T-cell (primary cell): ENCODE results near the gene OR13C8. TPM values are rescaled to one million over a fixed set of nuclear protein-coding genes. Genes with fewer than 3 reads are reported as not detected.
"Not testable (repeated sequence)": the region's sequence is repeated elsewhere in the genome, so short reads cannot be mapped to it uniquely, and the experiment has no call there.

Experiments used
- ATAC-seq, 4 experiments: fragments of 200-7000 bp in 3 of 4; fragments of 150-1000 bp in 1 of 4; cut with Tn5 transposase; replicated peaks in 1 of 4; 1 replicate in 3 of 4; 2 replicates in 1 of 4; pipeline ENCODE4 v1.10.0; 2021; ENCODE audit warnings: moderate library complexity in 3 of 4, mild to moderate bottlenecking in 2 of 4, moderate number of reproducible peaks in 1 of 4
- CTCF ChIA-PET, 2 donors: fragments of 300-600 bp; sonication (Branson Sonifier 250); formaldehyde crosslinking; loops; one replicate each; lab custom pipeline; 2022; ENCODE audit warnings: antibody characterized with exemption in 2 of 2; lab: Charles Lee
- POLR2A ChIA-PET, 2 donors: fragments of 300-600 bp; sonication (Branson Sonifier 250); formaldehyde crosslinking; loops; one replicate each; lab custom pipeline; 2022; ENCODE audit warnings: antibody characterized with exemption in 2 of 2; lab: Charles Lee
- DNase-seq, 35 experiments: peaks; one replicate each; pipeline versions ENCODE4 v3.0.0 to v3.0.0-alpha.2; 2013 to 2023
- H3K27ac ChIP-seq: one replicate; pipeline ENCODE4 v1.5.1; 2013; ENCODE audit warnings: low read length
- H3K27me3 ChIP-seq, 2 experiments: replicated peaks in 1 of 2; 1 replicate in 1 of 2; 2 replicates in 1 of 2; pipeline versions ENCODE4 v1.6.1 to v1.7.0; 2013; ENCODE audit warnings: low read length in 1 of 2, mixed read lengths in 1 of 2; ENCODE audit not compliant: control insufficient read depth in 2 of 2, insufficient read depth in 2 of 2; ENCODE audit errors: extremely low read depth in 1 of 2
- H3K36me3 ChIP-seq, 2 donors: 1 replicate in 1 of 2; 2 replicates in 1 of 2; pipeline versions ENCODE4 v1.6.1 to v1.7.0; 2013; ENCODE audit warnings: low read length in 1 of 2; ENCODE audit not compliant: control insufficient read depth in 2 of 2, insufficient read depth in 1 of 2; ENCODE audit errors: extremely low read depth in 1 of 2
- H3K4me1 ChIP-seq, 2 experiments: 1 replicate in 1 of 2; 2 replicates in 1 of 2; pipeline versions ENCODE4 v1.6.1 to v1.7.0; 2013; ENCODE audit warnings: low read length in 2 of 2, mixed read lengths in 1 of 2; ENCODE audit not compliant: insufficient read depth in 2 of 2, control insufficient read depth in 1 of 2; ENCODE audit errors: extremely low read depth in 1 of 2
- H3K4me3 ChIP-seq, 2 donors: 1 replicate in 1 of 2; 2 replicates in 1 of 2; pipeline versions ENCODE4 v1.5.1 to v1.7.0; 2013; ENCODE audit warnings: mild to moderate bottlenecking in 2 of 2, low read length in 1 of 2, moderate library complexity in 1 of 2; ENCODE audit not compliant: control insufficient read depth in 1 of 2; ENCODE audit errors: extremely low read depth in 1 of 2
- H3K9me3 ChIP-seq: 2 replicates; pipeline ENCODE4 v1.7.0; 2013
- H3K27ac Mint-ChIP-seq, 2 donors: one replicate each; pipeline ENCODE4 v1.8.0; 2020 to 2021; ENCODE audit warnings: mild to moderate bottlenecking in 2 of 2, mixed read lengths in 2 of 2
- H3K27me3 Mint-ChIP-seq, 2 donors: one replicate each; pipeline ENCODE4 v1.8.0; 2021 to 2022; ENCODE audit warnings: mixed read lengths in 2 of 2
- H3K36me3 Mint-ChIP-seq: one replicate; pipeline ENCODE4 v1.8.0; 2021; ENCODE audit warnings: mixed read lengths
- H3K4me1 Mint-ChIP-seq, 3 donors: one replicate each; pipeline ENCODE4 v1.8.0; 2020 to 2022; ENCODE audit warnings: mixed read lengths in 3 of 3, mild to moderate bottlenecking in 1 of 3
- H3K4me3 Mint-ChIP-seq, 3 donors: one replicate each; pipeline ENCODE4 v1.8.0; 2020 to 2022; ENCODE audit warnings: mild to moderate bottlenecking in 3 of 3, mixed read lengths in 3 of 3, moderate library complexity in 3 of 3
- H3K9me3 Mint-ChIP-seq, 3 donors: one replicate each; pipeline ENCODE4 v1.8.0; 2020 to 2022; ENCODE audit warnings: mixed read lengths in 3 of 3
- WGBS: methylation state at CpG from one replicate; pipeline ENCODE4 v1.1.5; 2013; ENCODE audit warnings: missing lambda C conversion rate; ENCODE audit not compliant: insufficient coverage; 5-methylcytosine and 5-hydroxymethylcytosine counted together
- total RNA-seq, 35 experiments: library from RNA in 6 of 35; stranded (reverse) in 6 of 35; fragments of 120-200 nt in 1 of 35; gene quantifications; one replicate each; pipeline versions ENCODE4 v1.2.1 to v1.2.4 and lab custom pipeline; 2013 to 2026

Gene OR13C8
- total RNA-seq, 5 donors from 2014 or later (not counting 1 experiment from before 2014, with no cell fraction given): not detected

DNA sequence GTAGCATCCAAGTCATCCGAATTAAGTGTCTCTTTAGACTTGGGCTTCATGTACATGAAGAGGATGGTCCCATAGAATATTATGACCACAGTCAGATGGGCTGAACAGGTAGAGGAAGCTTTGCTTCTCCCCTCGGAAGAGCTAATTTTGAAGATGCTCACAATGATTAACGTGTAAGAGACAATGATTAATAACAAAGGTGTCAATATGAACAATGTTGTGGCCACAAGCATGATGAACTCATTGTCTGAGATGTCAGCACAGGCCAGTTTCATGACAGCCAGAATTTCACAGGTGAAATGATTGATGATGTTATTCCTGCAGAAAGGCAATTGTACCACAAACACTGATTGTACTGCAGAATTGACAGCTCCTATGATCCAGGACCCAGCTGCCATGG is 35.8 kb downstream of the OR13C8 start:
- H3K27me3 ChIP-seq: peaks cover 0 to 3% of the 10 kb centered on the region in 2 experiments
- ChIA-PET CTCF (no interaction called here), POLR2A (no interaction called here)
- 56% methylated on average over 2 of the region's 3 CpGs for WGBS
- no peak overlapping the region for H3K27ac ChIP-seq
- H3K27me3 Mint-ChIP-seq: peaks cover 0 to 3% of the 10 kb centered on the region in 2 donors
- no peak overlapping the region for H3K27ac Mint-ChIP-seq
- no peak overlapping the region for H3K4me3 Mint-ChIP-seq
- H3K4me3 ChIP-seq: no peak overlapping the region
- H3K4me1 Mint-ChIP-seq: no peaks in the 10 kb centered on the region
- no peaks in the 10 kb centered on the region for H3K9me3 ChIP-seq
- H3K36me3 ChIP-seq: no peaks in the 10 kb centered on the region
- ATAC-seq (no peak), DNase-seq (no peak)
- H3K36me3 Mint-ChIP-seq: no peaks in the 10 kb centered on the region
- no peaks in the 10 kb centered on the region for H3K4me1 ChIP-seq
- no peaks in the 10 kb centered on the region for H3K9me3 Mint-ChIP-seq

DNA sequence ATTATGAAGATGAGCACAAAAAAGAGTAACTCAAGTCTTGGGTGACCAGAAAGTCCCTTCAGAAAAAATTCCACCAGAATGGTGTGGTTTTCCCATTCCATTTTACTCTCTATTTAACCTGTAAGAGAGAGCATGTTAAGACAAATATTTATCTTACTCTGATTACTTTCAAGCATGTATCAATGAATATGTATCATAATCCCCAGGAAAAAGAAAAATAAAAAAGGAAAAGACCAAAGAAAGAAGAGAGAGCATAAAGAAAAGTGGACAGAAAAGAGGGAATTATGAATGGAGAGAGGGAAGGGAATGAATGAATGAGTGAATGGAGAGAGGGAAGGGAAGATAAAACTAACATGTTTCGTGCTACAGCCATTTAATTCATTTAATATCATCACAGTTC is 36.6 kb downstream of the OR13C8 start, which contains the start of gene OR13C2:
TSS of gene OR13C2 (minus strand) at position 101 of the 400 bp plus-strand sequence. CDS start at position 101, 0 bp downstream.
- ATAC-seq, POLR2A ChIA-PET, DNase-seq, H3K27ac ChIP-seq, CTCF ChIA-PET, H3K27me3 ChIP-seq, H3K36me3 Mint-ChIP-seq, H3K4me1 Mint-ChIP-seq, H3K4me3 ChIP-seq, H3K9me3 ChIP-seq, H3K36me3 ChIP-seq, H3K4me3 Mint-ChIP-seq, H3K4me1 ChIP-seq, H3K27me3 Mint-ChIP-seq, H3K9me3 Mint-ChIP-seq, H3K27ac Mint-ChIP-seq: not testable (repeated sequence)
- WGBS: no CpG with 5 or more reads among the region's 1 CpG

DNA sequence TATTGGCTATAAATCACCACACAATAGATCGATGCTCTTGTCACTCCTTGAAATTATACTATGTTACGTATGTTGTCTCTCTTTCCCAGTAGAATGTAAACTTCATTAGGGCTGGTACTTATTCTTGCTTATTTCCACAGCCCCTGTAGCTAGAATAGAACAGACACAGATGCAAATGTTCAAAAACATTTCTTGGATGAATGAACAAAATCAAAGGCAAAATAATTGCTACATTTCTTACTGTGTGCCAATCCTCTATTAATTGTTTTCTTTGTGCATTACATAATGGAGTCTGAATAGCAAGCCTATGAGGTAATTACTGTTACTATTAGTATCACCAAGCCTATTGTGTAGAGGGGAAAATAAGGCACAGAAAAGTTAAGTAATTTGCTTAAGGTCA is 37.2 kb downstream of the OR13C8 start:
- no peak overlapping the region for H3K4me3 ChIP-seq
- H3K9me3 ChIP-seq: no peaks in the 10 kb centered on the region
- Mint-ChIP-seq H3K4me3 (no peak overlapping the region), H3K4me1 (no peaks in the 10 kb centered on the region), H3K36me3 (no peaks in the 10 kb centered on the region), H3K27ac (no peak overlapping the region), H3K9me3 (no peaks in the 10 kb centered on the region), H3K27me3 (peaks cover 0 to 3% of the 10 kb centered on the region in 2 donors)
- ATAC-seq (no peak), DNase-seq (no peak)
- POLR2A ChIA-PET: no interaction called here
- no CpG with 5 or more reads among the region's 2 CpGs for WGBS
- CTCF ChIA-PET: no interaction called here
- peaks cover 0 to 3% of the 10 kb centered on the region in 2 experiments for H3K27me3 ChIP-seq
- H3K27ac ChIP-seq: no peak overlapping the region
- H3K4me1 ChIP-seq: no peaks in the 10 kb centered on the region
- H3K36me3 ChIP-seq: no peaks in the 10 kb centered on the region

GRCh38 chr9:104608336-104608735 is 39.4 kb downstream of the OR13C8 start:
- no peaks in the 10 kb centered on the region for H3K4me1 Mint-ChIP-seq

GRCh38 chr9:104611213-104611612 is 42.2 kb downstream of the OR13C8 start:
- no peaks in the 10 kb centered on the region for H3K36me3 ChIP-seq
- no CpG with 5 or more reads among the region's 2 CpGs for WGBS
- H3K9me3 ChIP-seq: no peaks in the 10 kb centered on the region
- no peak for ATAC-seq
- peaks cover 0 to 3% of the 10 kb centered on the region in 2 experiments for H3K27me3 ChIP-seq
- no peaks in the 10 kb centered on the region for H3K9me3 Mint-ChIP-seq
- H3K27ac ChIP-seq: no peak overlapping the region
- ChIA-PET POLR2A (no interaction called here), CTCF (no interaction called here)
- H3K27me3 Mint-ChIP-seq: no peaks in the 10 kb centered on the region
- H3K4me3 Mint-ChIP-seq: no peak overlapping the region
- no peaks in the 10 kb centered on the region for H3K4me1 Mint-ChIP-seq
- DNase-seq: no peak
- H3K36me3 Mint-ChIP-seq: no peaks in the 10 kb centered on the region
- no peaks in the 10 kb centered on the region for H3K4me1 ChIP-seq
- H3K27ac Mint-ChIP-seq: no peak overlapping the region
- H3K4me3 ChIP-seq: no peak overlapping the region

More at GRCh38 chr9:104608336-104608735, 39.4 kb downstream of the OR13C8 start:
- H3K27ac Mint-ChIP-seq: no peak overlapping the region
- Histone ChIP-seq H3K4me3 (no peak overlapping the region), H3K27ac (no peak overlapping the region), H3K27me3 (peaks cover 0 to 3% of the 10 kb centered on the region in 2 experiments), H3K4me1 (no peaks in the 10 kb centered on the region), H3K9me3 (no peaks in the 10 kb centered on the region), H3K36me3 (no peaks in the 10 kb centered on the region)
- ATAC-seq: no peak
- DNase-seq: no peak
- POLR2A ChIA-PET: no interaction called here
- no peak overlapping the region for H3K4me3 Mint-ChIP-seq
- CTCF ChIA-PET: no interaction called here
- WGBS: no CpG with 5 or more reads among the region's 1 CpG
- peaks cover 0 to 3% of the 10 kb centered on the region in 2 donors for H3K27me3 Mint-ChIP-seq
- H3K36me3 Mint-ChIP-seq: no peaks in the 10 kb centered on the region
- no peaks in the 10 kb centered on the region for H3K9me3 Mint-ChIP-seq

GRCh38 chr9:104617418-104617817 is 48.5 kb downstream of the OR13C8 start:
- no peak overlapping the region for H3K27ac ChIP-seq
- no peaks in the 10 kb centered on the region for H3K4me1 Mint-ChIP-seq
- H3K9me3 ChIP-seq: no peaks in the 10 kb centered on the region
- no peaks in the 10 kb centered on the region for H3K4me1 ChIP-seq
- H3K27ac Mint-ChIP-seq: no peak overlapping the region
- no peak for ATAC-seq
- H3K27me3 Mint-ChIP-seq: no peaks in the 10 kb centered on the region
- no peak overlapping the region for H3K4me3 Mint-ChIP-seq
- CTCF ChIA-PET: no interaction called here
- DNase-seq: no peak
- peaks cover 0 to 2% (median 0%) of the 10 kb centered on the region in 3 donors for H3K9me3 Mint-ChIP-seq
- H3K27me3 ChIP-seq: no peaks in the 10 kb centered on the region
- H3K4me3 ChIP-seq: no peak overlapping the region
- no peaks in the 10 kb centered on the region for H3K36me3 Mint-ChIP-seq
- POLR2A ChIA-PET: no interaction called here
- no peaks in the 10 kb centered on the region for H3K36me3 ChIP-seq

GRCh38 chr9:104618104-104618503 is 49.1 kb downstream of the OR13C8 start, which contains the start of gene OR13C9:
OR13C9 (minus strand) TSS chr9:104618204; CDS start chr9:104618204, 0 bp downstream.
- no peaks in the 10 kb centered on the region for H3K36me3 Mint-ChIP-seq
- ATAC-seq: no peak

More at GRCh38 chr9:104618104-104618503, 49.1 kb downstream of the OR13C8 start, which contains the start of gene OR13C9:
- H3K4me3 ChIP-seq: no peak within 1 kb of the TSS
- no peaks in the 10 kb centered on the region for H3K36me3 ChIP-seq
- no peaks in the 10 kb centered on the region for H3K9me3 ChIP-seq
- H3K4me1 Mint-ChIP-seq: no peaks in the 10 kb centered on the region
- H3K4me1 ChIP-seq: no peaks in the 10 kb centered on the region
- H3K4me3 Mint-ChIP-seq: no peak within 1 kb of the TSS
- DNase-seq: no peak
- no peaks in the 10 kb centered on the region for H3K27me3 Mint-ChIP-seq
- ChIA-PET CTCF (no interaction called here), POLR2A (no interaction called here)
- no CpG with 5 or more reads among the region's 2 CpGs for WGBS
- no peak within 1 kb of the TSS for H3K27ac Mint-ChIP-seq
- no peak within 1 kb of the TSS for H3K27ac ChIP-seq
- peaks cover 0 to 6% (median 0%) of the 10 kb centered on the region in 3 donors for H3K9me3 Mint-ChIP-seq
- H3K27me3 ChIP-seq: no peaks in the 10 kb centered on the region
